ENCODE data around the gene NAALADL2.

The NAALADL2 gene

DNA sequence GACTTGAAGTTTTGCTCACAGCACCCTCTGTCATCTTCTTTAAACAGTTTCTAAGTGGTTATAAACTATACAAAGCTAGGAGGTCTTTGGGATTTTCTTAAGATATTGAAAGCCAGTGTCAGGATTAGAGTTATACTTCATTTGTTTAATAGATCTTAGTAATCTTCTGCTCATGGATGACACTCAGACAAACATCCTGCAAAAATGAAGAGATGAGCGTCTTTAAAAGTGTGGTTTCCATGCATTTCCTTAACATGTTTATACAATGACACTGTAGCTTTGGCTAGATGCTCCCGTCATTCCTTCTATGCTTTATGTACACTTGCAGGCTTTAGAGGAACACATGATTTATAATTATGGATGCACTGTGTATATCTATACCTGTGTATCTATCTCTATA is 182.2 kb downstream of the NAALADL2 start:
- Histone ChIP-seq H3K27ac (ENCODE audit: low read length) (no peak overlapping the region), H3K9ac (ENCODE audit: low read length) (no peak overlapping the region), H3K9me3 (ENCODE audit: insufficient read depth, low read length) (no peaks in the 10 kb centered on the region), H3K79me2 (ENCODE audit: low read length) (no peaks in the 10 kb centered on the region), H3K4me1 (ENCODE audit: low read length) (no peaks in the 10 kb centered on the region), H4K20me1 (ENCODE audit: insufficient read depth, low read length) (no peaks in the 10 kb centered on the region), H2AFZ (ENCODE audit: low read depth, low read length) (no peak overlapping the region), H3K4me3 (ENCODE audit: low read length) (no peak overlapping the region), H3K4me2 (ENCODE audit: low read length) (no peak overlapping the region), H3K27me3 (ENCODE audit: low read depth, low read length) (no peaks in the 10 kb centered on the region), H3K36me3 (replicated peaks; ENCODE audit: low read depth, low read length) (no peaks in the 10 kb centered on the region)
- no peak for TF ChIP-seq EZH2phosphoT487 (IDR thresholded peaks at IDR 0.05; ENCODE audit: low read depth)
- TF ChIP-seq, protein P1, sequence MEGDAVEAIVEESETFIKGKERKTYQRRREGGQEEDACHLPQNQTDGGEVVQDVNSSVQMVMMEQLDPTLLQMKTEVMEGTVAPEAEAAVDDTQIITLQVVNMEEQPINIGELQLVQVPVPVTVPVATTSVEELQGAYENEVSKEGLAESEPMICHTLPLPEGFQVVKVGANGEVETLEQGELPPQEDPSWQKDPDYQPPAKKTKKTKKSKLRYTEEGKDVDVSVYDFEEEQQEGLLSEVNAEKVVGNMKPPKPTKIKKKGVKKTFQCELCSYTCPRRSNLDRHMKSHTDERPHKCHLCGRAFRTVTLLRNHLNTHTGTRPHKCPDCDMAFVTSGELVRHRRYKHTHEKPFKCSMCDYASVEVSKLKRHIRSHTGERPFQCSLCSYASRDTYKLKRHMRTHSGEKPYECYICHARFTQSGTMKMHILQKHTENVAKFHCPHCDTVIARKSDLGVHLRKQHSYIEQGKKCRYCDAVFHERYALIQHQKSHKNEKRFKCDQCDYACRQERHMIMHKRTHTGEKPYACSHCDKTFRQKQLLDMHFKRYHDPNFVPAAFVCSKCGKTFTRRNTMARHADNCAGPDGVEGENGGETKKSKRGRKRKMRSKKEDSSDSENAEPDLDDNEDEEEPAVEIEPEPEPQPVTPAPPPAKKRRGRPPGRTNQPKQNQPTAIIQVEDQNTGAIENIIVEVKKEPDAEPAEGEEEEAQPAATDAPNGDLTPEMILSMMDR (IDR thresholded peaks at IDR 0.05; ENCODE audit: low read depth, low read length): no peak

DNA sequence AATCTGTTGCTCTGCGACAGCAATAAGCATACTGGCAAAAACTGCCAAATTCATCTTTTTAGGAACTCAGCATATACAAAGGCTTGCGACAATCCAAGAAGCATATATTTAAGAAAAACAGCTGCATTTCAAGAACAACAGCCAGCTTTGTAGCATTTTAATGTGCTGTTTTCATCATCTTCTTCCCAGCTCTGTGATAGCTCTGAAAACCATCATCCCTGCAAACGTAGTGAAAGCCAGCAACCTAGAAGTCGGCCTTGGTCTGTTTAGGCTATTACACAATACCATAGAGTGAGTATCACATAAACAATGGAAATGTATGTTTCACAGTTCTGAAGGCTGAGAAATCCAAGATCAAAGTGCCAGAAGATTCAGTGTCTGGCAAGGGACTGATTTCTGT is 187.5 kb downstream of the NAALADL2 start:
- Histone ChIP-seq H3K4me2 (ENCODE audit: low read length) (no peak overlapping the region), H3K27ac (ENCODE audit: low read length) (no peak overlapping the region), H3K9ac (ENCODE audit: low read length) (no peak overlapping the region), H4K20me1 (ENCODE audit: insufficient read depth, low read length) (no peaks in the 10 kb centered on the region), H3K36me3 (replicated peaks; ENCODE audit: low read depth, low read length) (no peaks in the 10 kb centered on the region), H3K79me2 (ENCODE audit: low read length) (no peaks in the 10 kb centered on the region), H2AFZ (ENCODE audit: low read depth, low read length) (no peak overlapping the region), H3K27me3 (ENCODE audit: low read depth, low read length) (no peaks in the 10 kb centered on the region), H3K9me3 (ENCODE audit: insufficient read depth, low read length) (peaks cover 4% of the 10 kb centered on the region; the same call in 1 of the 2 replicates), H3K4me3 (ENCODE audit: low read length) (no peak overlapping the region), H3K4me1 (ENCODE audit: low read length) (no peaks in the 10 kb centered on the region)
- TF ChIP-seq, protein P1 (IDR thresholded peaks at IDR 0.05; ENCODE audit: low read depth, low read length): no peak
- TF ChIP-seq EZH2phosphoT487 (IDR thresholded peaks at IDR 0.05; ENCODE audit: low read depth): no peak

DNA sequence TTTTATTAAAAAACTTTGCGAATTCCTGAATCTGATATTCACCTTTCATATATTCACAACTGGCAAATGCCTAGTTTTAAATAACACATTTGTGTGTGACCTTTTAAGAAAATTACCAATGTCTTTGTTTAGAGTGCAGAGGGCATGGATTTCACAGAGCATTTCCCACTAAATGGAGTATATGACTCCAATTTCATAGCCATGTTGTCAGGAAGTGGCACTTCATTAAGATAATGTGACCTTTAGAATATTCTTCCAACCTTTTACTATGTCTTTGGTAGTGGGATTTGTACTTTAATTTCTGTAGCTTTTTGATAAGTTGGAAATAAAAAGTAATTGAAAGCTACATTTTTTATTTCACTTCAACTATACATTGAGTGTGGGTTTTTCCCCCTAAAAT is 188.7 kb downstream of the NAALADL2 start:
- Histone ChIP-seq H2AFZ (ENCODE audit: low read depth, low read length) (no peak overlapping the region), H3K4me1 (ENCODE audit: low read length) (no peaks in the 10 kb centered on the region), H3K4me3 (ENCODE audit: low read length) (no peak overlapping the region), H3K27me3 (ENCODE audit: low read depth, low read length) (no peaks in the 10 kb centered on the region), H3K9me3 (ENCODE audit: insufficient read depth, low read length) (peaks cover 4% of the 10 kb centered on the region; the same call in 1 of the 2 replicates), H3K27ac (ENCODE audit: low read length) (no peak overlapping the region), H3K36me3 (replicated peaks; ENCODE audit: low read depth, low read length) (no peaks in the 10 kb centered on the region), H3K79me2 (ENCODE audit: low read length) (no peaks in the 10 kb centered on the region), H3K9ac (ENCODE audit: low read length) (no peak overlapping the region), H4K20me1 (ENCODE audit: insufficient read depth, low read length) (no peaks in the 10 kb centered on the region), H3K4me2 (ENCODE audit: low read length) (no peak overlapping the region)
- no peak for TF ChIP-seq EZH2phosphoT487 (IDR thresholded peaks at IDR 0.05; ENCODE audit: low read depth)
- TF ChIP-seq, protein P1 (IDR thresholded peaks at IDR 0.05; ENCODE audit: low read depth, low read length): no peak

DNA sequence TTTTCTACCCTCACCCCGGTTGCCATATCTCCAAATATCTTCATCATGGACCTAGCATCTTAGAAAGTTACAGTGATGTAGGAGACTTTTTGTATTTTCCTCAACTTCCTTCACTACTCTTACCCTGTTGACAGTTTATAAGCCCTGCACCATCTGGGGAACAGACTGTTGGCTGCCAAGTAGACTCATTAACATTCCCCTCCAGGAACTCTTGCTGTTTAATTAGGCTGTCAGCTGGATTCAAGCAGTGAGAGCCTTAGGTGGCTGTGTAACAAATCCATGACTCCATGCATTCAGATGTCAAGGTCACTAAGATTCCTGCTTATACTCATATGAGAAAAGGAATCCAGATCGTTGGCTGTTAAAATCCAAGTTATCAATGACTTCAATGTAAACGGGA is 198.3 kb downstream of the NAALADL2 start:
- Histone ChIP-seq H3K4me3 (ENCODE audit: low read length) (no peak overlapping the region), H3K36me3 (replicated peaks; ENCODE audit: low read depth, low read length) (no peaks in the 10 kb centered on the region), H3K9ac (ENCODE audit: low read length) (no peak overlapping the region), H3K27me3 (ENCODE audit: low read depth, low read length) (no peaks in the 10 kb centered on the region), H4K20me1 (ENCODE audit: insufficient read depth, low read length) (no peaks in the 10 kb centered on the region), H3K4me2 (ENCODE audit: low read length) (no peak overlapping the region), H3K27ac (ENCODE audit: low read length) (no peak overlapping the region), H2AFZ (ENCODE audit: low read depth, low read length) (no peak overlapping the region), H3K4me1 (ENCODE audit: low read length) (no peaks in the 10 kb centered on the region), H3K79me2 (ENCODE audit: low read length) (no peaks in the 10 kb centered on the region), H3K9me3 (ENCODE audit: insufficient read depth, low read length) (no peaks in the 10 kb centered on the region)
- TF ChIP-seq EZH2phosphoT487 (IDR thresholded peaks at IDR 0.05; ENCODE audit: low read depth): no peak
- TF ChIP-seq, protein P1 (IDR thresholded peaks at IDR 0.05; ENCODE audit: low read depth, low read length): no peak

Data from OCI-LY3 (cell line).